ENCODE results near the gene RAB11FIP5.
A peak's percentile ranks its signal among the peaks of the same experiment; 100 is the strongest.
"Not testable (repeated sequence)": the region's sequence is repeated elsewhere in the genome, so short reads cannot be mapped to it uniquely, and the experiment has no call there.

Gene RAB11FIP5

GRCh38 chr2:73109431-73110167 lies 3.1 kb downstream of the RAB11FIP5 start:
- no peak for DNase-seq

DNA sequence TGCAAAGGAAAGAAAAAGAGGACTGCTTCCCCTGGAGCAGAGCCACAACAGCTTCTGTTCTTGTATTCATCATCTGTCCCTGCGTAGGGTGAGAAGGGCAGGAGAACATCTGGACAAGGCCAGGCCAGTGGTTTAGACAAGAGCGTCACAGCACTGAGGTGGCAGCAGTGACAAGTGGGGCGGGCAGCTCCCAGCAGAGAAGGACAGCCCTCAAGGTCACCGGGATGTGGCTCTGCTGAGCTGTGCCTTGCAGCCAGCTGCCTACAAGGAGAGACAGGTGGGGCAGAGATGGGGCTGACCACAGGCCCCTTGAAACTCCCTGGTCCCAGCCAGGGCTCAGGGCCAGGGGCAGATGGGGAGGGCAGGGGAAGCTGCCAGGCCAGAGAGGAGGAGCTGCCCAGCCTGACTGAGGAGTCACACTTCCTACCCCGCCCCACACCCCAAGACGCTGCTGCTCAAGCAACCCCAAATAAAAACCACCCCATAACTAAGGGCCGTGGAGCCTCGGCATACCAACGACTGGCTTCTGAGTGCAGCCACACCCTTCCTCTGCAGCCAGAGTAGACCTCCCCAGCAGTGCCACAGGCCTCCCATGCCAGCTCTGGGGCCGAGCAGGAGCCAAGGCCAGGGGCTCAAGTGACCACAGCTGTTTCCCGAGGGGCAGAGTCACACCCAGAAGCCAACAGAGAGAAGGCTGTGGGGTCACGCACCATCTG lies 5.4 kb downstream of the RAB11FIP5 start:
- peak; percentile 61 for DNase-seq

GRCh38 chr2:73106791-73107190 lies 6.0 kb downstream of the RAB11FIP5 start:
- DNase-seq = no peak

GRCh38 chr2:73105511-73105971 lies 7.2 kb downstream of the RAB11FIP5 start:
- peak; percentile 39 for DNase-seq

DNA sequence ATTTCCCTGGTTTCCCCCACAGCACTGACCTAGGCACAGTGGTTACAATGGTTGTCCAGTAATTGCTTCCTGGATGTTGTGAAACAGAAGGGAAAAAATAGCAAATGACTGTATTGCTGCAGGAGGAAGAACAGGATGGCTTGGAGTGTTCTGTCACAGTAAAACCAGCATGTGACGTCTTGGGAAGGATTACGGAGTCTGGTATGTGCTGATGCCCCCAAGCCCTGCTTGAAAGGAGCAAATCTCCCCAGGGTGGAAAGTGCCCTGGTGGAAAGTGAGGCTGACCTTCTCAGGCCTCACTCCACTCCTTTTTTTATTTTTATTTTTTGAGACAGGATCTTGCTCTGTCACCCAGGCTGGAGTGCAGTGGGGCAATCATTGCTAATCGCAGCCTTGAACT lies 7.8 kb downstream of the RAB11FIP5 start:
- no peak for DNase-seq

GRCh38 chr2:73103018-73103542 lies 9.7 kb downstream of the RAB11FIP5 start:
- no peak for DNase-seq

DNA sequence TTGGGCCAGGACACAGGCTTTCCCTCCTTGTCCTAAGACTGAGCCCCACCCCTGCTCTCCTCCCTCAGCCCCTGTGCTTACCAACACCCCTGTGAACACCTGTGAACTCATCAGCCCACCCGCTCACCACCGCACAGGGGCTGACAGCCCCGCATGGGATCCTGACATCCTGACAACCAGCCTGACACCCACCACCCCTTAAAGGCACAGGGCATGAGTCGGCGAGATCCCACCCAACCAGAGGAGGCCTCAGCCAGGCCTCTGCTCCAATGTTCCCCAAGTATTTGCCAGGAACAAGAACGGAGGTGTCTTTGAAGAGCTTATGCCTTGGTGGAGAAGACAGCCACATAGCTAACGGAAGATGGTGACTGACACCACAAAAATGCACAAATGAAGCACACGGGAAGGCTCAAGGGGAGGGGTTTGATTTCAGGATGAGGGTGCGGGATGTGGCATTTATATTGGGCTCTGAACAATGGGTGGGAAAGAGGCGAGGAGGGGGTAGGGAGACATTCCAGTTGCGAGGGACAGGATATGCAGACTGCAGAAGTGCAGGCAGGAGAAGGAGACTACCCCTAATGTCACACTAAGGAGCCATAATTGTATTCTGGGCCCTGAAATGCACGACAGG lies 11.0 kb downstream of the RAB11FIP5 start:
- peak; percentile 84 for DNase-seq

DNA sequence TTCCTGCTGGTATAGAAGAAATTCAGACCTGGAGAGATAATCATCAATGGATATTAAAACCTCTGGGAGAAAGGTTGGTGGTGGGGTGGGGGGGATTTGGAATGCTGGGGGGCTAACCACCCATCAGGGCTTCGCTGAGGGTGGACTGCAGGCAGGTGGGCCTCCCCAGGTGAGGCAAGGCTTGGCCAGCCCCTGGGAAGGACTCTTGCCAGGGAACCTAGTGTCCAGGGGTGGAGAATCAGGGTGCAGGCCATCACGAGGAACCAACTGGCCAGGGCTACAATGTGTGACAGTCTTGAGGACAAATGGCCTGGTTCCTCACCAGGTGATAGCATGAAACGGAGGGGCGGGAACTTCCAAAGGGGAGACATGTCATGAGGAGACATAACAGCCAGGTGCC lies 11.8 kb downstream of the RAB11FIP5 start:
- DNase-seq = no peak

- no peak for DNase-seq
These were observed 13.3 kb downstream of the RAB11FIP5 start for GRCh38 chr2:73099486-73099885.

- no peak for DNase-seq
These were observed 16.8 kb downstream of the RAB11FIP5 start for GRCh38 chr2:73095910-73096309.

- not testable (repeated sequence) for DNase-seq
These were observed 19.0 kb downstream of the RAB11FIP5 start for GRCh38 chr2:73093601-73094218.

DNA sequence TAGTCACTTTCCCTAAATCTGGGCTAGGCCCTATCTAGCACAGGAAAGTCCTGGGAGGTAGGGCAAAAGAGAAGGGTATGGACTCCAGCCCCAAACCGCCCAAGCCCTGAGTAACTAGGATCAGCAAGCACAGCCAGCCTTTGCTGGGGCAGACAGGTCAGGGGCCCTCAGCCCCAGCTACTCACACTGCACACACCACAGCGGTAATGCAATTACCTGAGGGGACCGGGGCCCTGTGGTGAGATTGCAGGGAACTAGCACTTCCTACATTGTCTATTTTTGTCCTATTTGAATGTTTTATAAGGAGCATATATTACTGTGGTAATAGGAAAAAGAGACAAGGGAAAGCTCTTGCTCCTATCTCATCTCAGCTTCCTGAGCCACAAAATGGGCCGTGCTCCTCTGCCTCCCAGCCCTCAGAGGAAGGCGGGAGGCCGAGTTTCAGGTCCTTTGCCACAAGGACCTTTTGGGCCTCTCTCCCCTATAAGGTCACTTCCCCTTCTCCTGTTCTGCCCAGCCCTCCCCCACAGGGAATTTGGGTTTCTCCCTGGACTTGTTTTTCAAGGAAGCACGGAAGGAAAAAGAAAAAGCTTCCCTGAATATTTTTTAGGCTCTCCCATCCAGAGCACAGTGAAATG lies 20.5 kb downstream of the RAB11FIP5 start:
- no peak for DNase-seq

DNA sequence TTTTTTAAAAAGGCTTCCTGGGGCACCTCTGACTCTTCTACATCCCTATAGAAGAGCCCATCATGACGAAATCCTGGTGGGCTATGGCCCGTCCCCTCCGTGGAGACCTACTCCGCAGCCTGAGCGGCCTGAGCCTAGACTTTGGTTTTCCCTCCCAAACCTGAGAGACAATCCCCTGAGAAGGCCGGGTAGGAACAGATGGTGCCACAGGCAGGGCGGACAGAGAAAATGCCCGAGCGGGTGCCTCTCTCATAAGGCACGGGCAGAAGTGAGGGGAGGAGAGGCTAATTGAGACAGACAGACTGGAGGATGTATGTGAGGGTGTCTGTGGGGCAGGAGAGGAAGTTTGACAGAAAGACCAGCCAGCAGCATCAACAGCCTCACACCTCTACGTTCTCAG lies 21.1 kb downstream of the RAB11FIP5 start:
- DNase-seq = no peak

- peak; percentile 55 for DNase-seq
These were observed 21.6 kb downstream of the RAB11FIP5 start for GRCh38 chr2:73091164-73091563.

DNA sequence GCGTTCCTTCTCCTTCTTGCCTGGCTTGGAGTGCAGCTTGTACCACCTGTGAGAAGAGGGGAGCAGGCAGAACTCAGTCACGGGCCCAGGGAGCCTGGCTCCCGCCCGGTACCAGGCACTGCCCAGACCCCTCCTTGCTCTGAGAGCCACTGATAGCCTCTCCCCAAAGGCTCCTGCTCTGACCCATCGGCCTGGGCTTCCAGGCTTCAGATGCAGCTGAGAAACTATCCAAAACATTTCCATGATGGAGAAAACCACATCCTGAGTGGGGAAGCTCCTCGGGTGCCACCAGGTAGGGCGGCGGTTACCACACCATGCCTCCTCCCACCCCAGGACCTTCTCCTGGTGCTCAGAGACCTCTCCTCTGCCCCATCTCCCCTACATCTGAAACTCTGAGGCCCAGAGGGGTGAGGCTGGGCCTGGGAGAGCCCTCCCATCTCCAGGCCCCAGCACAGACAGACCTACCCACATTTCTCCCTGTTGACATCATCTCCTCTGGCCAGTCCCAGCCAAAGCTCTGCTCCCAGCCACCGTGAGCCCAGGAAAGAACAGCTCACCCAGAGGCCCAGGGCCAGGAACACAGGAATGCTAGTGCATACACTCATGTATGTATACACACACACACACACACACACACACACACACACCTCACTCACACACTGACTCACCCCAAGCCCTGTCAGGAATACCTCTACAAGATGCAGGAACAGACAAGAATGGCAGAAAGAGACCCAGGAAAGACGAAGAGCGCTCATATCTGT lies 23.3 kb downstream of the RAB11FIP5 start:
- peak; percentile 98 for DNase-seq

DNA sequence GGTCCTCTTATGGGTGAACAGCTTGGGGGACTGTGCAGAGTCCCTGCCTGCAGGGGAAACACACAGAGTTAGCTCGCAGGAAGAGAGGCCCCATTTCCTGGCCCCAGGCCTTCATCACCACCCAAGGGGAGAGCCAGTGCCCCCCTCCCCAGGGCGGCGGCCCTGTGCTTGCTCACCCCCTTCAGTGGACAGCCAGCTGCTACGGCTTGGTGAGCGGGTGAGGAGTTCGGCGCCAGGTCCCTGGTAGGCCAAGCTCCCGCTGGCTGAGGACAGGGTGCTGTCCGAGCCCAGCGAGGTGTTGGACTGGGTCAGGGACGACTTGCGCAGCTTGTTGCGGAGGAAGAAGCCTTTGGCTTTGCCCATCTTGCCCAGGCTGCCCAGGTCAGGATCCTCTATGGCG lies 24.0 kb downstream of the RAB11FIP5 start:
- DNase-seq = no peak

GRCh38 chr2:73088211-73088610 lies 24.5 kb downstream of the RAB11FIP5 start:
- DNase-seq = no peak

DNA sequence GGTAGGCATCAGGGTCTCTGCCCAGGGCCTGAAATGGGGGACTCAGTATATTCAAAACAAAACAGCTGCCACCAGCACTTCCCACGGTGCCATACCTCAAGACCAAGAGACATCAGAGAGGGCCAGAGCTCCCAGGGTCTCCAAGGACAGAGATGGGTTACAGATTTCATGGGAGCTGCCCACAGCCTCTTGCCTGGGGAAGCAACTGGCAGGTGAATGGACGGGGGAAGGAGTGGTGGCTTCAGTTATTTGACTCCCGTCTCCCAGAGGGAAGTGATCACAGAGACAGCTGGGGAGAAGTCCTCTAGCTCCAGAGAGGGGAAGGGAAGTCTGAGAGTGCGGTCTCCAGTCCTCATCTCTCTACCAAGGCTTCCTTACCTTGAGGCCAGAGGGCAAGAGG lies 25.4 kb downstream of the RAB11FIP5 start:
- no peak for DNase-seq

GRCh38 chr2:73085691-73086090 lies 27.1 kb downstream of the RAB11FIP5 start:
- DNase-seq = peak; percentile 77

DNA sequence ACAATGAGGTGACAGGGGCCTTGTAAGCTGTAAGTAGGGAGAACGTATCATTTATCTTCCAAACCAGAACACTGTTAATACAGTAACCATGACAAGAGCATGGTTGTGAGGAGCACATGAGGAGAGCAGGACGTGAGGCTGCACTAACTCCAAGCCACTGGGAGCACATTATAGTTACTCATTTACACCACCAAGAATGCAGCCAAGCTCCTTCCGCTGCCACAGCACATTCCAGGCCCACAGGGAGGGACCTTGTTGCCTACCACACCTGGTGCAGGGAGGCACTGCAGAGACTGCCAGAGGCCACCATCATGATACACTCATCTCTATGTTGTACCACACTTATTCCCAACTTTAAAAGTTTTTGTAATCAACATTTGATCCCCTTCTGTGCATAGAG lies 27.8 kb downstream of the RAB11FIP5 start:
- DNase-seq = no peak

GRCh38 chr2:73083886-73084800 lies 28.6 kb downstream of the RAB11FIP5 start:
- DNase-seq = no peak

All from EL (cell line).